Measurements from ENCODE around the gene TXNRD3.
A peak's percentile ranks its signal among the peaks of the same experiment; 100 is the strongest.

TXNRD3 gene

DNA sequence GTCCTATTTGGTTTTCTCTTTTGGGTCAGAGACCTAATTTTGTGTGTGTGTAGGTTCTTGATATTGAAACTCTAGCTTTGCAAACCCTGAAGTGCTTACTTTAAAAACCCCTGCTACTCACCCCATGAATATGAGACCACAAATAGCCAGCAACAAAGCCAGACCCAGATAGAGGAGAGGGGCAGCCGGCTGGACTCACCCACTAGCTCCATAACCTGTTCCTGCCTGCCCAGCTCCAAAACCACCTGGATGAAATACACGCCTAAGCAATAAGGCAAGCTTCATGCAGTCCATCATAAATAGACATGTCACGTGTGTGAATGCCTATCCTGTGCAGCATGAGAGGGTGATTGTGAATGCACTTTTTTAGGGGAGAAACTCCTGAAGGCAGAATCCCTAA lies 3.7 kb upstream of the TXNRD3 start:
- Histone ChIP-seq H3K36me3 (ENCODE audit: control insufficient read depth in 4 of 4, insufficient read depth in 4 of 4, low read length in 3 of 4) (no peaks in the 10 kb centered on the region), H3K27ac (ENCODE audit: insufficient read depth in 1 of 2, low read depth in 1 of 2, low read length in 2 of 2, poor library complexity in 1 of 2, severe bottlenecking in 2 of 2) (no peak overlapping the region), H3K27me3 (replicated peaks in 2 of 5; ENCODE audit: control insufficient read depth in 4 of 5, insufficient read depth in 5 of 5, low read length in 4 of 5) (peaks cover 0 to 3% (median 0%) of the 10 kb centered on the region in 5 experiments), H3K9me3 (ENCODE audit: control extremely low read depth in 1 of 5, control insufficient read depth in 4 of 5, insufficient read depth in 2 of 5, low read depth in 1 of 5, low read length in 4 of 5) (peaks cover 0 to 6% (median 3%) of the 10 kb centered on the region in 5 experiments), H3K4me1 (ENCODE audit: control extremely low read depth in 1 of 4, control insufficient read depth in 4 of 4, insufficient read depth in 4 of 4, low read length in 3 of 4) (peaks cover 3 to 22% (median 10%) of the 10 kb centered on the region in 4 experiments), H3K4me3 (ENCODE audit: control insufficient read depth in 1 of 7, extremely low read depth in 1 of 7, insufficient read depth in 4 of 7, low read depth in 2 of 7, low read length in 6 of 7) (no peak overlapping the region)
- no peak for DNase-seq
- 95% methylated on average over 3 of the region's 3 CpGs for WGBS (ENCODE audit: insufficient coverage)
- POLR2A ChIA-PET, result no interaction called here
- CTCF ChIA-PET, result interaction anchor here (2.9 kb wide), 1 partner anchor 20 kb away, joined by 12 read pairs; no protein-coding TSS in a partner anchor

- WGBS (ENCODE audit: insufficient coverage), result 100% methylated on average over 2 of the region's 2 CpGs
Measured at GRCh38 chr3:126657901-126658300, 3.0 kb upstream of the TXNRD3 start.

DNA sequence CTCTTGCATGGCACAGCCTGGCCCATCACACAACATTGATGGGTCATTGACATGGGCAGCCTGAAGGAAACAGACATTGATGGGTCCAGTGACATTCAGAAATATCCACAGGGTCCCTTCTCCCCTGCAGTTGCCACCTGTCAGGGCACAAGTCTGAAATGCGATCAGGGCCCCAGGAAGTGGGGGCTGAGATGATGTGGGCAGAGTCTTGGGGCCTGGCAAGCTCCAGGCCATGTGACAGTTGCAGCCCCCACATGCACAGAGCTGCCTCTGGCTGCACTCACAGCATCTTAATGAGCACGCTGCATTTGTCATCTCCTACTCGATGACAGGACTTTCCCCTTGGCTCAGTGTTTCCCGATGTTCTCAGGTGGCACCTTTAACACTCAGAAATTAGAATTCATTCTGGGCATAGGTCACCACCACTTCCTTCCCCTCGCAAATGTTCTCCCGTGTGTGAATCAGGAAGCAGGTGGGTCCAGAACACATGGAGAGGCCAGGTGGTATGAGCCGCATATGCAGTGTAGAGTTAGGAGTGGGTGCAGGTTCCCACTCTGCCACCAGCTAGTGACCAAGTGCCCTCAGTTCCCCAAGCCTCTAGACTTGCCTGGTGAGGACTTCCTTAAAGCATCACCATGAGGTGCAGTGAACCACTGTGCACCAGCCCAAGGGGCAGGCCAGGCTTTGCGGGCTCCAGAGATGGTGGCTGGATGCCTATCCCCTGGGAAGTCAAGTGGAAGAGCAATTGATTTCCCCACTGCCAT lies 1.6 kb upstream of the TXNRD3 start:
- H3K36me3 ChIP-seq (ENCODE audit: control insufficient read depth in 4 of 4, insufficient read depth in 4 of 4, low read length in 3 of 4), result no peaks in the 10 kb centered on the region
- ChIA-PET CTCF (interaction anchor here (1.0 to 2.9 kb wide), 5 partner anchors 21 to 147 kb away, joined by 3 to 12 read pairs (median 6); no protein-coding TSS in a partner anchor), POLR2A (no interaction called here)
- peaks cover 0 to 6% (median 3%) of the 10 kb centered on the region in 5 experiments for H3K9me3 ChIP-seq (ENCODE audit: control extremely low read depth in 1 of 5, control insufficient read depth in 4 of 5, insufficient read depth in 2 of 5, low read depth in 1 of 5, low read length in 4 of 5)
- H3K4me3 ChIP-seq (ENCODE audit: control insufficient read depth in 1 of 7, extremely low read depth in 1 of 7, insufficient read depth in 4 of 7, low read depth in 2 of 7, low read length in 6 of 7), result no peak overlapping the region
- WGBS (ENCODE audit: insufficient coverage), result 52% methylated on average over 7 of the region's 8 CpGs
- DNase-seq, result peak in 2 of 3 donors; percentile 39 to 48
- H3K4me1 ChIP-seq (ENCODE audit: control extremely low read depth in 1 of 4, control insufficient read depth in 4 of 4, insufficient read depth in 4 of 4, low read length in 3 of 4), result peaks cover 4 to 28% (median 12%) of the 10 kb centered on the region in 4 experiments
- no peak overlapping the region for H3K27ac ChIP-seq (ENCODE audit: insufficient read depth in 1 of 2, low read depth in 1 of 2, low read length in 2 of 2, poor library complexity in 1 of 2, severe bottlenecking in 2 of 2)
- H3K27me3 ChIP-seq (replicated peaks in 2 of 5; ENCODE audit: control insufficient read depth in 4 of 5, insufficient read depth in 5 of 5, low read length in 4 of 5), result peaks cover 0 to 2% (median 0%) of the 10 kb centered on the region in 5 experiments

More at GRCh38 chr3:126657901-126658300, 3.0 kb upstream of the TXNRD3 start:
- Histone ChIP-seq H3K4me3 (ENCODE audit: control insufficient read depth in 1 of 7, extremely low read depth in 1 of 7, insufficient read depth in 4 of 7, low read depth in 2 of 7, low read length in 6 of 7) (no peak overlapping the region), H3K9me3 (ENCODE audit: control extremely low read depth in 1 of 5, control insufficient read depth in 4 of 5, insufficient read depth in 2 of 5, low read depth in 1 of 5, low read length in 4 of 5) (peaks cover 0 to 6% (median 3%) of the 10 kb centered on the region in 5 experiments), H3K4me1 (ENCODE audit: control extremely low read depth in 1 of 4, control insufficient read depth in 4 of 4, insufficient read depth in 4 of 4, low read length in 3 of 4) (peaks cover 4 to 28% (median 12%) of the 10 kb centered on the region in 4 experiments), H3K27me3 (replicated peaks in 2 of 5; ENCODE audit: control insufficient read depth in 4 of 5, insufficient read depth in 5 of 5, low read length in 4 of 5) (peaks cover 0 to 2% (median 0%) of the 10 kb centered on the region in 5 experiments), H3K27ac (ENCODE audit: insufficient read depth in 1 of 2, low read depth in 1 of 2, low read length in 2 of 2, poor library complexity in 1 of 2, severe bottlenecking in 2 of 2) (no peak overlapping the region), H3K36me3 (ENCODE audit: control insufficient read depth in 4 of 4, insufficient read depth in 4 of 4, low read length in 3 of 4) (no peaks in the 10 kb centered on the region)
- no peak for DNase-seq
- ChIA-PET CTCF (interaction anchor here (1.8 to 2.9 kb wide), 3 partner anchors 21 to 135 kb away, joined by 6 to 12 read pairs (median 8); no protein-coding TSS in a partner anchor), POLR2A (no interaction called here)

GRCh38 chr3:126655887-126656286 lies 963 bp upstream of the TXNRD3 start:
- Histone ChIP-seq H3K36me3 (ENCODE audit: control insufficient read depth in 4 of 4, insufficient read depth in 4 of 4, low read length in 3 of 4) (no peaks in the 10 kb centered on the region), H3K4me1 (ENCODE audit: control extremely low read depth in 1 of 4, control insufficient read depth in 4 of 4, insufficient read depth in 4 of 4, low read length in 3 of 4) (peaks cover 4 to 28% (median 12%) of the 10 kb centered on the region in 4 experiments), H3K4me3 (ENCODE audit: control insufficient read depth in 1 of 7, extremely low read depth in 1 of 7, insufficient read depth in 4 of 7, low read depth in 2 of 7, low read length in 6 of 7) (no peak overlapping the region), H3K27ac (ENCODE audit: insufficient read depth in 1 of 2, low read depth in 1 of 2, low read length in 2 of 2, poor library complexity in 1 of 2, severe bottlenecking in 2 of 2) (no peak overlapping the region), H3K27me3 (replicated peaks in 2 of 5; ENCODE audit: control insufficient read depth in 4 of 5, insufficient read depth in 5 of 5, low read length in 4 of 5) (peaks cover 0 to 1% (median 0%) of the 10 kb centered on the region in 5 experiments), H3K9me3 (ENCODE audit: control extremely low read depth in 1 of 5, control insufficient read depth in 4 of 5, insufficient read depth in 2 of 5, low read depth in 1 of 5, low read length in 4 of 5) (peaks cover 0 to 6% (median 3%) of the 10 kb centered on the region in 5 experiments)
- DNase-seq, result no peak
- ChIA-PET CTCF (interaction anchor here (1.2 to 1.8 kb wide), 3 partner anchors 8 to 133 kb away, joined by 3 to 6 read pairs (median 3); no protein-coding TSS in a partner anchor), POLR2A (no interaction called here)
- WGBS (ENCODE audit: insufficient coverage), result 100% methylated on average over 10 of the region's 11 CpGs

GRCh38 chr3:126649556-126650092 lies 5.3 kb downstream of the TXNRD3 start:
- DNase-seq, result no peak
- peaks cover 4 to 14% (median 5%) of the 10 kb centered on the region in 4 experiments for H3K4me1 ChIP-seq (ENCODE audit: control extremely low read depth in 1 of 4, control insufficient read depth in 4 of 4, insufficient read depth in 4 of 4, low read length in 3 of 4)
- peaks cover 6 to 13% (median 9%) of the 10 kb centered on the region in 4 experiments for H3K36me3 ChIP-seq (ENCODE audit: control insufficient read depth in 4 of 4, insufficient read depth in 4 of 4, low read length in 3 of 4)
- no peak overlapping the region for H3K27ac ChIP-seq (ENCODE audit: insufficient read depth in 1 of 2, low read depth in 1 of 2, low read length in 2 of 2, poor library complexity in 1 of 2, severe bottlenecking in 2 of 2)
- ChIA-PET POLR2A (no interaction called here), CTCF (no interaction called here)
- no peak overlapping the region for H3K4me3 ChIP-seq (ENCODE audit: control insufficient read depth in 1 of 7, extremely low read depth in 1 of 7, insufficient read depth in 4 of 7, low read depth in 2 of 7, low read length in 6 of 7)
- no CpG with 5 or more reads among the region's 2 CpGs for WGBS (ENCODE audit: insufficient coverage)
- H3K9me3 ChIP-seq (ENCODE audit: control extremely low read depth in 1 of 5, control insufficient read depth in 4 of 5, insufficient read depth in 2 of 5, low read depth in 1 of 5, low read length in 4 of 5), result no peaks in the 10 kb centered on the region
- H3K27me3 ChIP-seq (replicated peaks in 2 of 5; ENCODE audit: control insufficient read depth in 4 of 5, insufficient read depth in 5 of 5, low read length in 4 of 5), result no peaks in the 10 kb centered on the region

DNA sequence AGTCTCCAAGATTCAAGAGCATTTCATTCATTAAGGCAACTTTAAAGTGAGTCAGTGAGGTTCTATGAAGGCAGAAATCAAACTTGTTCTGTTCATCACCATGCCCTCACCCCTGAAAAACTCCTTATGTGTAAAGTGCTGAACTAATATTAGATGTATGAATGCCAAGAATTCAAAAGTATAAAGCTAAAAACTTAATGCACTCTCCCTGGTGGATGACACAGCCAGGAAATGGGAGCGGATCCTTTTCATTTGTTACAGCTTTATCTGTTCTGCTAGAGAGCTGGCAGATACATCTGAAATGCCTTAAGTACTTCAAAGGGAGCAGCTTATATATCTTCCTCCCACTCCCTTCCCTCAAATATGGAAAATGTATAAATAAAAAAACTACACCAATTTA lies 8.2 kb downstream of the TXNRD3 start:
- Histone ChIP-seq H3K9me3 (ENCODE audit: control extremely low read depth in 1 of 5, control insufficient read depth in 4 of 5, insufficient read depth in 2 of 5, low read depth in 1 of 5, low read length in 4 of 5) (no peaks in the 10 kb centered on the region), H3K36me3 (ENCODE audit: control insufficient read depth in 4 of 4, insufficient read depth in 4 of 4, low read length in 3 of 4) (peaks cover 11 to 36% (median 20%) of the 10 kb centered on the region in 4 experiments), H3K27ac (ENCODE audit: insufficient read depth in 1 of 2, low read depth in 1 of 2, low read length in 2 of 2, poor library complexity in 1 of 2, severe bottlenecking in 2 of 2) (no peak overlapping the region), H3K4me1 (ENCODE audit: control extremely low read depth in 1 of 4, control insufficient read depth in 4 of 4, insufficient read depth in 4 of 4, low read length in 3 of 4) (no peaks in the 10 kb centered on the region), H3K27me3 (replicated peaks in 2 of 5; ENCODE audit: control insufficient read depth in 4 of 5, insufficient read depth in 5 of 5, low read length in 4 of 5) (no peaks in the 10 kb centered on the region), H3K4me3 (ENCODE audit: control insufficient read depth in 1 of 7, extremely low read depth in 1 of 7, insufficient read depth in 4 of 7, low read depth in 2 of 7, low read length in 6 of 7) (no peak overlapping the region)
- ChIA-PET CTCF (interaction anchor here (1.0 kb wide), 1 partner anchor 14 kb away, joined by 3 read pairs; no protein-coding TSS in a partner anchor), POLR2A (no interaction called here)
- WGBS (ENCODE audit: insufficient coverage), result 100% methylated on average over 1 of the region's 1 CpG
- no peak for DNase-seq

- DNase-seq, result no peak
- Histone ChIP-seq H3K4me3 (ENCODE audit: control insufficient read depth in 1 of 7, extremely low read depth in 1 of 7, insufficient read depth in 4 of 7, low read depth in 2 of 7, low read length in 6 of 7) (no peak overlapping the region), H3K36me3 (ENCODE audit: control insufficient read depth in 4 of 4, insufficient read depth in 4 of 4, low read length in 3 of 4) (peaks cover 13 to 50% (median 25%) of the 10 kb centered on the region in 4 experiments), H3K9me3 (ENCODE audit: control extremely low read depth in 1 of 5, control insufficient read depth in 4 of 5, insufficient read depth in 2 of 5, low read depth in 1 of 5, low read length in 4 of 5) (no peaks in the 10 kb centered on the region), H3K27me3 (replicated peaks in 2 of 5; ENCODE audit: control insufficient read depth in 4 of 5, insufficient read depth in 5 of 5, low read length in 4 of 5) (no peaks in the 10 kb centered on the region), H3K27ac (ENCODE audit: insufficient read depth in 1 of 2, low read depth in 1 of 2, low read length in 2 of 2, poor library complexity in 1 of 2, severe bottlenecking in 2 of 2) (no peak overlapping the region), H3K4me1 (ENCODE audit: control extremely low read depth in 1 of 4, control insufficient read depth in 4 of 4, insufficient read depth in 4 of 4, low read length in 3 of 4) (no peaks in the 10 kb centered on the region)
- 100% methylated on average over 1 of the region's 2 CpGs for WGBS (ENCODE audit: insufficient coverage)
- POLR2A ChIA-PET, result no interaction called here
- CTCF ChIA-PET, result interaction anchor here (0.9 kb wide), 2 partner anchors 9 to 54 kb away, joined by 3 read pairs; no protein-coding TSS in a partner anchor
Measured at GRCh38 chr3:126644615-126645014, 10.3 kb downstream of the TXNRD3 start.

All from common myeloid progenitor, CD34-positive (primary cell).